NCI-H146 treated with DMSO at 0.1 percent for 48 hours (cell line): Measurements from ENCODE around the gene ZNF445.
"Not testable (repeated sequence)": the region's sequence is repeated elsewhere in the genome, so short reads cannot be mapped to it uniquely, and the experiment has no call there.

Source experiments
- DNase-seq: peaks from one replicate; lab custom pipeline; 2025; ENCODE audit not compliant: unreplicated experiment; lab: John Stamatoyannopoulos, UW

Gene ZNF445

GRCh38 chr3:44477312-44478030, at the start of gene ZNF445:
Gene ZNF445, minus strand, starts transcription at chr3:44477670. Its CDS starts 22,121 bp downstream, at chr3:44455549.
- DNase-seq: peak; percentile 17

DNA sequence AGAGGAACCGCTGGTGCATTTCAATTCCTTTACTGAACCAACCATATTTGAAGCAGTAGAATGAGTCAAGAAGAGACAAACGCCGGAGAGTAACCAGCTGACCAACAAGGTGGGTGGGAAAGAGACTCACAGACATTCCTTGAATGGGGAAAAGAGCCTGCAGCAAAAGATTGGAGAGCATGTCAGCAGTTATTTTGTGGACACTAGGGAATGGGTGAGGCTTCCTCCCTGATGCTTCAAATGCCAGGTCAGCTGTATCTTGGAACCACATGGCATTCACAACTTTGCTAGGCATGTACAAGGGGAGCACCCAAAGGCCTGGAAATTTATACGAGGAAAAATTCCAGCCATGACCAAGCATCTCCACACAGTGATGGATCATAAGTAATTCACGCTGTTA, 47.6 kb upstream of the ZNF445 start:
- no peak for DNase-seq

- no peak for DNase-seq
Observed at GRCh38 chr3:44522494-44522933, 45.0 kb upstream of the ZNF445 start.

DNA sequence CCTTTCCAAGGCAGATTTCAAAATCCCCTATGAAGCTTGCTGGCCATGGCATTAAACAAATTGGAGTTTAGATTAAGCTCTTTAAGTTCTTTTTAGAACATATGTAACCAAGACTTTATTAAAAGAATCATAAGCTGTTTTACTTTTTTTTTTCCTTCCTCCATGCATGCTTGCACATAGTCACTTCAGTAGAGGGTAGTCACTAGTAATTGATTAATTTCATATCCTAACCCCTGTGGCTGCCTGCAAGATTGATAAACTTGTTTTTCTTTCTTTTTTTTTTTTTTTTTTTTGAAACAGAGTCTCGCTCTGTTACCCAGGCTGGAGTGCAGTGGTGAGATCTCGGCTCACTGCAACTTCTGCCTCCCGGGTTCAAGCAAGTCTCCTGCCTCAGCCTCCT, 44.3 kb upstream of the ZNF445 start:
- no peak for DNase-seq

- no peak for DNase-seq
Observed at GRCh38 chr3:44518782-44519156, 41.3 kb upstream of the ZNF445 start.

GRCh38 chr3:44516230-44516629, 38.8 kb upstream of the ZNF445 start:
- DNase-seq: no peak

GRCh38 chr3:44513513-44513912, 36.0 kb upstream of the ZNF445 start:
- no peak for DNase-seq

GRCh38 chr3:44511238-44511566, 33.7 kb upstream of the ZNF445 start:
- no peak for DNase-seq

- no peak for DNase-seq
Observed at GRCh38 chr3:44510000-44510368, 32.5 kb upstream of the ZNF445 start.

- DNase-seq: no peak
Observed at GRCh38 chr3:44509393-44509921, 32.0 kb upstream of the ZNF445 start.

DNA sequence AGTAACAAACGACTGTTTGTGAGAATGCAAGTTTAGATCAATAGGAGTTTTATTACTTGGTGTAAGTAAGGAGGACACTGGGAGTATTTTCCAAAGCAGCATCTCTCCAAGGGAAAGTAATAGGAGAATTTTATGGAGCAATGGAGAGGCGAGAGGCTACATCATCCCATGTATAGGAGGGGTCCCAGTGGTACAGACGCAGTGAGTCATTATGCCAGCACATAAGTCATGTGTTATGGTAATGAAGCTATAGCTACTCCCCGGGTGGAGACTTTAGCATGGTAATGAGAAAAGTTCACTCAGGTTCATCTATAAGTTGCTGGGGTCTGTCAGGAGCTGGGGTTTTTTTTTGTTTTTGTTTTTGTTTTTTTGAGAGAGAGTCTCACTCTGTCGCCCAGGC, 29.5 kb upstream of the ZNF445 start:
- DNase-seq: no peak

GRCh38 chr3:44506556-44506955, 29.1 kb upstream of the ZNF445 start:
- no peak for DNase-seq

DNA sequence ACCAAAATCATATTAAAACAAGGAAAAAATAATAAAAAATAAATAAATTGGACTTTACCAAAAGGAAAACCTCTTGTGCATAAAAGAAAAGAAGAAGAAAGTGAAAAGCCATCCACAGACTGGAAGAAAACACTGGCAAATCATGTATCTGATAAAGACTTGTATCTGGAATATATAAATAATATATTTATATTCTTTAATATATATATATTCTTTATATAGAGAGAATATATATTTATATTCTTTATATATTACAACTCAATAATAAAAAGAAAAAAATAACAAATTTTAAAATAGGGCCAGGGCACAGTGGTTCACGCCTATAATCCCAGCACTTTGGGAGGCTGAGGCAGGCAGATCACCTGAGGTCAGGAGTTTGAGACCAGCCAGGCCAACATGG, 27.1 kb upstream of the ZNF445 start:
- DNase-seq: no peak

GRCh38 chr3:44503178-44503577, 25.7 kb upstream of the ZNF445 start:
- not testable (repeated sequence) for DNase-seq

DNA sequence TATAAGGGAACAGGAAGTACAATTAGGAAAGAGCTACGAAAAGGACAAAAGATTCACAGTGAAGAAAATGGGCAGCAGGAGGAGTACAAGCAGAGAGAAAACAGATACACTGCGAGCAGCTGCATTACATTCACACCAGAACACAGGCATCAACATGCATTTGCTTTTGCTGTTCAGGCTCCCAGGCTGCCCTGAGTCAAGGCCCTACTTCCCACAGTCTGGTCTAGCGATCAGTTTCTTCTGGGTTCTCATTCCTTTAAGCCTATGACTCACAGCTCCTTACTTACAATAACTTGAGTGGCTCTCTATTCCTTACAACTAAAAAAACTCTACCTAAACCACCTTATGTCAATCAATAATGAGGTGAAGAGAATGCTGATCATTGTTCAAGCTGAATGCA, 24.5 kb upstream of the ZNF445 start:
- DNase-seq: no peak

- not testable (repeated sequence) for DNase-seq
Observed at GRCh38 chr3:44499899-44500168, 22.4 kb upstream of the ZNF445 start.

GRCh38 chr3:44499149-44499898, 21.9 kb upstream of the ZNF445 start:
- no peak for DNase-seq

GRCh38 chr3:44495636-44496415, 18.4 kb upstream of the ZNF445 start:
- DNase-seq: no peak

DNA sequence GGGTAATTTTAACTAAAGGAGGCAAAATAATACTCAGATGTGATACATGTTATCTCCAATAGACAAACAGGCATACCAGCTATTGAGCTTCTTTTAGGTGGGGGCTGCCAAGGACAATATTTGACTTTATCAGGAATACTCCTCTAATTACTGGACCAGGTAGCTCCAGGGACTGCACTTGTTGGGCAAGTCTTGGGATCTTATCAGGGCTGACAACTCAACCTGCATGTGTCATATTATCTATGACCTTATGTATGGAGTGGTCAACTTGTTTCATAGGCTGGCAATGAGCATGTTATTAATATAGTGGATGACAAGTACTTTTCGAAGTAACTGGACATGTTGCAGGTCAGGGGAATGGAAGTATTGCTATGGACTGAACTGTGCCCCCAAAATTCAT, 15.0 kb upstream of the ZNF445 start:
- no peak for DNase-seq

GRCh38 chr3:44482721-44483120, 5.3 kb upstream of the ZNF445 start:
- no peak for DNase-seq

- no peak for DNase-seq
Observed at GRCh38 chr3:44478606-44479094, 1.2 kb upstream of the ZNF445 start.

- DNase-seq: no peak
Observed at GRCh38 chr3:44478055-44478468, 592 bp upstream of the ZNF445 start.
